ENCODE measurements around the gene DDX31. TPM values are rescaled to one million over a fixed set of nuclear protein-coding genes. Genes with fewer than 3 reads are reported as not detected.
"Not testable (repeated sequence)": the region's sequence is repeated elsewhere in the genome, so short reads cannot be mapped to it uniquely, and the experiment has no call there.

Gene DDX31
- 15.1 and 19.2 TPM in 2 replicates for total RNA-seq (2014; rRNA removed; shearing (Covaris generic))

GRCh38 chr9:132669698-132670456, at the start of gene DDX31:
Gene DDX31 (minus strand): TSS chr9:132669983. CDS start chr9:132669934, 49 bp downstream.
- peak; percentile 85 for DNase-seq (ENCODE audit: low spot score)

GRCh38 chr9:132718381-132718928, 48.7 kb upstream of the DDX31 start:
- DNase-seq (ENCODE audit: low spot score): not testable (repeated sequence)

GRCh38 chr9:132717326-132717945, 47.7 kb upstream of the DDX31 start:
- DNase-seq (ENCODE audit: low spot score): no peak

- DNase-seq (ENCODE audit: low spot score): no peak
These were observed 46.2 kb upstream of the DDX31 start for GRCh38 chr9:132716007-132716406.

GRCh38 chr9:132712753-132713152, 43.0 kb upstream of the DDX31 start:
- no peak for DNase-seq (ENCODE audit: low spot score)

GRCh38 chr9:132711846-132712245, 42.1 kb upstream of the DDX31 start:
- no peak for DNase-seq (ENCODE audit: low spot score)

- DNase-seq (ENCODE audit: low spot score): not testable (repeated sequence)
These were observed 41.4 kb upstream of the DDX31 start for GRCh38 chr9:132711152-132711551.

GRCh38 chr9:132710333-132710732, 40.5 kb upstream of the DDX31 start:
- DNase-seq (ENCODE audit: low spot score): no peak

- DNase-seq (ENCODE audit: low spot score): no peak
These were observed 39.1 kb upstream of the DDX31 start for GRCh38 chr9:132708769-132709430.

- no peak for DNase-seq (ENCODE audit: low spot score)
These were observed 38.5 kb upstream of the DDX31 start for GRCh38 chr9:132708239-132708638.

GRCh38 chr9:132703336-132703735, 33.6 kb upstream of the DDX31 start:
- no peak for DNase-seq (ENCODE audit: low spot score)

- no peak for DNase-seq (ENCODE audit: low spot score)
These were observed 32.5 kb upstream of the DDX31 start for GRCh38 chr9:132702254-132702653.

GRCh38 chr9:132699956-132700355, 30.2 kb upstream of the DDX31 start:
- no peak for DNase-seq (ENCODE audit: low spot score)

- no peak for DNase-seq (ENCODE audit: low spot score)
These were observed 29.2 kb upstream of the DDX31 start for GRCh38 chr9:132698989-132699388.

- no peak for DNase-seq (ENCODE audit: low spot score)
These were observed 27.4 kb upstream of the DDX31 start for GRCh38 chr9:132697230-132697629.

GRCh38 chr9:132694144-132694543, 24.4 kb upstream of the DDX31 start:
- peak; percentile 10 for DNase-seq (ENCODE audit: low spot score)

GRCh38 chr9:132690696-132691095, 20.9 kb upstream of the DDX31 start:
- no peak for DNase-seq (ENCODE audit: low spot score)

GRCh38 chr9:132683873-132684272, 14.1 kb upstream of the DDX31 start:
- DNase-seq (ENCODE audit: low spot score): no peak

- DNase-seq (ENCODE audit: low spot score): no peak
These were observed 11.8 kb upstream of the DDX31 start for GRCh38 chr9:132681561-132681960.

GRCh38 chr9:132679946-132680625, 10.3 kb upstream of the DDX31 start:
- DNase-seq (ENCODE audit: low spot score): no peak

- DNase-seq (ENCODE audit: low spot score): no peak
These were observed 8.2 kb upstream of the DDX31 start for GRCh38 chr9:132677976-132678375.

- DNase-seq (ENCODE audit: low spot score): no peak
These were observed 4.7 kb upstream of the DDX31 start for GRCh38 chr9:132674485-132674884.
